Endothelial cell (in vitro differentiated cells): Measurements from ENCODE around the gene NFATC1. TPM values are rescaled to one million over a fixed set of nuclear protein-coding genes. Genes with fewer than 3 reads are reported as not detected.

Experiments used
- DNase-seq: peaks from one replicate; pipeline ENCODE4 v3.0.0; 2021; ENCODE audit warnings: low spot score
- H3K27ac Mint-ChIP-seq: one replicate; pipeline ENCODE4 v1.8.0; 2021; ENCODE audit warnings: mixed read lengths, inconsistent platforms; ENCODE audit not compliant: unreplicated experiment
- H3K27me3 Mint-ChIP-seq: one replicate; pipeline ENCODE4 v1.8.0; 2021; ENCODE audit warnings: mild to moderate bottlenecking, moderate library complexity, mixed read lengths, inconsistent platforms; ENCODE audit not compliant: unreplicated experiment
- H3K36me3 Mint-ChIP-seq: one replicate; pipeline ENCODE4 v1.8.0; 2021; ENCODE audit warnings: mild to moderate bottlenecking, low read depth, mixed read lengths, inconsistent platforms; ENCODE audit not compliant: unreplicated experiment
- H3K4me1 Mint-ChIP-seq: one replicate; pipeline ENCODE4 v1.8.0; 2021; ENCODE audit warnings: mild to moderate bottlenecking, mixed read lengths, inconsistent platforms; ENCODE audit not compliant: unreplicated experiment
- H3K4me3 Mint-ChIP-seq: one replicate; pipeline ENCODE4 v1.8.0; 2021; ENCODE audit warnings: mild to moderate bottlenecking, mixed read lengths, inconsistent platforms; ENCODE audit not compliant: unreplicated experiment
- H3K9me3 Mint-ChIP-seq: one replicate; pipeline ENCODE4 v1.8.0; 2021; ENCODE audit warnings: mixed read lengths, inconsistent platforms; ENCODE audit not compliant: unreplicated experiment
- CTCF ChIP-seq: fragments of 200-600 bp; sonication (generic); IDR thresholded peaks from one replicate; pipeline ENCODE4 v1.5.0; 2021; ENCODE audit warnings: antibody characterized with exemption; ENCODE audit not compliant: unreplicated experiment
- total RNA-seq: library from RNA; stranded (reverse); fragmentation: NEBNext Ultra II Directional; extraction: Animal tissue kit (Norgen Biotek cat#: 25700); gene quantifications from one replicate; pipeline ENCODE4 v1.2.1, GENCODE V29; 2021; ENCODE audit not compliant: unreplicated experiment

Gene NFATC1
- total RNA-seq, 1 donor from 2014 or later = 40.6 TPM

- no peaks in the 10 kb centered on the region for H3K4me1 Mint-ChIP-seq
- no peaks in the 10 kb centered on the region for H3K9me3 Mint-ChIP-seq
- H3K4me3 Mint-ChIP-seq = no peak overlapping the region
- no peak for TF ChIP-seq CTCF
- DNase-seq = no peak
- no peak overlapping the region for H3K27ac Mint-ChIP-seq
- H3K36me3 Mint-ChIP-seq = peaks cover 12% of the 10 kb centered on the region
- H3K27me3 Mint-ChIP-seq = peaks cover 5% of the 10 kb centered on the region
Observed at GRCh38 chr18:79478484-79479115, 82.9 kb downstream of the NFATC1 start.

GRCh38 chr18:79479116-79479760 lies 83.5 kb downstream of the NFATC1 start:
- Mint-ChIP-seq H3K9me3 (no peaks in the 10 kb centered on the region), H3K27me3 (peaks cover 5% of the 10 kb centered on the region), H3K36me3 (peaks cover 12% of the 10 kb centered on the region), H3K4me1 (peaks cover under 1% of the 10 kb centered on the region), H3K27ac (no peak overlapping the region), H3K4me3 (peak overlapping the region; percentile 27)
- no peak for TF ChIP-seq CTCF
- no peak for DNase-seq

- TF ChIP-seq CTCF = no peak
- Mint-ChIP-seq H3K27ac (no peak overlapping the region), H3K9me3 (no peaks in the 10 kb centered on the region), H3K36me3 (peaks cover 12% of the 10 kb centered on the region), H3K4me1 (peaks cover 4% of the 10 kb centered on the region), H3K4me3 (no peak overlapping the region), H3K27me3 (peaks cover 6% of the 10 kb centered on the region)
- DNase-seq = no peak
Observed at GRCh38 chr18:79479761-79480161, 84.0 kb downstream of the NFATC1 start.

- peaks cover 6% of the 10 kb centered on the region for H3K27me3 Mint-ChIP-seq
- peaks cover 12% of the 10 kb centered on the region for H3K36me3 Mint-ChIP-seq
- no peaks in the 10 kb centered on the region for H3K9me3 Mint-ChIP-seq
- TF ChIP-seq CTCF = no peak
- H3K4me3 Mint-ChIP-seq = no peak overlapping the region
- H3K4me1 Mint-ChIP-seq = peaks cover 4% of the 10 kb centered on the region
- H3K27ac Mint-ChIP-seq = no peak overlapping the region
- no peak for DNase-seq
Observed at GRCh38 chr18:79480171-79481045, 84.7 kb downstream of the NFATC1 start.
